ENCODE data around the gene CCM2.

GRCh38 chr7:45088146-45088701, 88.2 kb downstream of the CCM2 start:
- TF ChIP-seq POLR2A (IDR thresholded peaks at IDR 0.05) (no peak), CTCF (IDR thresholded peaks at IDR 0.05) (no peak)
